Transverse colon (tissue), 4 donors: ENCODE measurements around the gene INMT.

Experiments
- CTCF ChIP-seq, 5 experiments: fragments of 200-600 bp in 3 of 5; fragments of 450-650 bp in 2 of 5; sonication (generic) in 3 of 5; IDR thresholded peaks; 1 replicate in 2 of 5; 2 replicates in 3 of 5; pipeline ENCODE4 v1.5.1; 2016 to 2017; ENCODE audit warnings: antibody characterized with exemption in 5 of 5, inconsistent platforms in 3 of 5, mild to moderate bottlenecking in 2 of 5, moderate library complexity in 1 of 5
- EP300 ChIP-seq: sonication (generic); formaldehyde crosslinking; IDR thresholded peaks from one replicate; pipeline ENCODE4 v1.6.1; 2017; ENCODE audit warnings: antibody characterized with exemption, low read depth
- POLR2A ChIP-seq: fragments of 450-650 bp; IDR thresholded peaks from one replicate; pipeline ENCODE4 v1.6.1; 2016; ENCODE audit warnings: antibody characterized with exemption, mild to moderate bottlenecking, moderate library complexity
- POLR2AphosphoS5 ChIP-seq, 3 donors: sonication (generic); formaldehyde crosslinking; IDR thresholded peaks; one replicate each; pipeline ENCODE4 v1.6.1; 2016; ENCODE audit warnings: antibody characterized with exemption in 3 of 3

GRCh38 chr7:30778255-30779025 is 26.5 kb downstream of the INMT start:
- no peak for TF ChIP-seq POLR2A
- TF ChIP-seq CTCF (IDR thresholded peaks at IDR 0.05): no peak
- no peak for TF ChIP-seq EP300
- no peak for TF ChIP-seq POLR2AphosphoS5 (IDR thresholded peaks at IDR 0.05)
